SK-N-SH treated with all-trans-retinoic acid at 6 μM for 48 hours (cell line): ENCODE results near the gene USH2A.

Source experiments
- ATAC-seq: fragments of 200-7000 bp; cut with Tn5 transposase; 3 replicates; pipeline ENCODE4 v1.9.1; 2020; ENCODE audit warnings: mild to moderate bottlenecking, moderate library complexity
- ARNTL ChIP-seq: fragments of 450-650 bp; formaldehyde crosslinking; IDR thresholded peaks from 2 replicates; pipeline ENCODE4 v1.5.0; 2020; ENCODE audit warnings: low read depth, mild to moderate bottlenecking, moderate library complexity, borderline replicate concordance
- BACH2 ChIP-seq: fragments of 250-450 bp; sonication (Bioruptor Pico); IDR thresholded peaks from 2 replicates; pipeline ENCODE4 v1.9.0; 2021; ENCODE audit warnings: mild to moderate bottlenecking, borderline replicate concordance
- CSDC2 ChIP-seq: fragments of 250-450 bp; sonication (Bioruptor Pico); IDR thresholded peaks from 2 replicates; pipeline ENCODE4 v1.5.0; 2020; ENCODE audit warnings: mild to moderate bottlenecking, moderate library complexity
- ESRRG ChIP-seq: fragments of 250-450 bp; sonication (Bioruptor Pico); IDR thresholded peaks from 2 replicates; pipeline ENCODE4 v1.6.1; 2021; ENCODE audit warnings: mild to moderate bottlenecking
- GLIS3 ChIP-seq: fragments of 250-450 bp; sonication (Bioruptor Pico); IDR thresholded peaks from 2 replicates; pipeline ENCODE4 v1.5.0; 2020; ENCODE audit warnings: mild to moderate bottlenecking, moderate library complexity
- ISL1 ChIP-seq: fragments of 250-450 bp; sonication (Bioruptor Pico); IDR thresholded peaks from 2 replicates; pipeline ENCODE4 v2.1.2; 2022; ENCODE audit warnings: mild to moderate bottlenecking, moderate library complexity
- OSR1 ChIP-seq: fragments of 250-450 bp; sonication (Bioruptor Pico); IDR thresholded peaks from 2 replicates; pipeline ENCODE4 v1.8.0; 2022; ENCODE audit warnings: moderate library complexity, mild to moderate bottlenecking, inconsistent platforms
- PATZ1 ChIP-seq: fragments of 250-450 bp; sonication (Bioruptor Pico); IDR thresholded peaks from 2 replicates; pipeline ENCODE4 v1.8.0; 2020; ENCODE audit warnings: mild to moderate bottlenecking, moderate library complexity, borderline replicate concordance
- PPARA ChIP-seq: fragments of 250-450 bp; sonication (Bioruptor Pico); IDR thresholded peaks from 2 replicates; pipeline ENCODE4 v1.5.0; 2020; ENCODE audit warnings: mild to moderate bottlenecking, borderline replicate concordance
- RARB ChIP-seq: fragments of 250-450 bp; sonication (Bioruptor Pico); IDR thresholded peaks from 2 replicates; pipeline ENCODE4 v1.8.0; 2021; ENCODE audit warnings: mild to moderate bottlenecking, moderate library complexity
- TCF4 ChIP-seq: fragments of 250-450 bp; sonication (Bioruptor Pico); IDR thresholded peaks from 2 replicates; pipeline ENCODE4 v1.8.0; 2021; ENCODE audit warnings: mild to moderate bottlenecking, moderate library complexity, borderline replicate concordance
- TOX ChIP-seq: fragments of 250-450 bp; sonication (Bioruptor Pico); IDR thresholded peaks from 2 replicates; pipeline ENCODE4 v1.8.0; 2021; ENCODE audit warnings: mild to moderate bottlenecking, moderate library complexity, borderline replicate concordance
- TSHZ2 ChIP-seq: fragments of 250-450 bp; sonication (Bioruptor Pico); IDR thresholded peaks from 2 replicates; pipeline ENCODE4 v1.5.0; 2020; ENCODE audit warnings: mild to moderate bottlenecking, moderate library complexity
- ZC3H10 ChIP-seq: fragments of 250-450 bp; sonication (Bioruptor Pico); IDR thresholded peaks from 2 replicates; pipeline ENCODE4 v1.5.1; 2021; ENCODE audit warnings: mild to moderate bottlenecking, moderate library complexity
- ZFP3 ChIP-seq: fragments of 250-450 bp; sonication (Bioruptor Pico); IDR thresholded peaks from 2 replicates; pipeline ENCODE4 v1.5.0; 2020; ENCODE audit warnings: mild to moderate bottlenecking, moderate library complexity
- ZFP30 ChIP-seq: fragments of 450-650 bp; formaldehyde crosslinking; IDR thresholded peaks from 2 replicates; pipeline ENCODE4 v1.5.0; 2022; ENCODE audit warnings: mild to moderate bottlenecking, moderate library complexity
- ZNF70 ChIP-seq: fragments of 450-650 bp; formaldehyde crosslinking; IDR thresholded peaks from 2 replicates; pipeline ENCODE4 v1.5.0; 2020; ENCODE audit warnings: mild to moderate bottlenecking, moderate library complexity
- ZNF8 ChIP-seq: fragments of 450-650 bp; formaldehyde crosslinking; IDR thresholded peaks from 2 replicates; pipeline ENCODE4 v1.5.0; 2020; ENCODE audit warnings: mild to moderate bottlenecking, moderate library complexity
- TF ChIP-seq, protein P1 (sequence below): fragments of 250-450 bp; sonication (Bioruptor Pico); IDR thresholded peaks from 2 replicates; pipeline ENCODE4 v1.5.1; 2021; ENCODE audit warnings: mild to moderate bottlenecking, moderate library complexity
- TF ChIP-seq, protein P2 (sequence below): fragments of 250-450 bp; sonication (Bioruptor Pico); IDR thresholded peaks from 2 replicates; pipeline ENCODE4 v1.5.1; 2020; ENCODE audit warnings: low read depth, mild to moderate bottlenecking, moderate library complexity

The USH2A gene

DNA sequence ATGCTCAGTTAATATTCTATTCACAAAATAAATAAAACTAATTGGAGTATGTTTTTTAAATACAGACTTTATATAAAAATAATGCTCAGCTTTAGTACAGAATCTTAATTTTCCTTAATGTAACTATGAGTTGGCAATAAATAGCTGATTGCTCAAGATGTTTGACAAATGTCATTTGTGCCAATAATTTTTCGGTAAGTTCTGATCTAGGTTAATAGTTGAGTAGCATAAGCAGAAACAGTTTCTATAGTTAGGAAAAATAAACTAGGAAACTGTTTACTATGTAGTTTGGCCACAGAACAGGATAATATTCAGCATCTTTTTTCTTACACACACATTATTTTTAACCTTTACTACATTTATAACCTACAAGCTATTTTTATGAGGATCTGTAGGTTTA, 815.8 kb downstream of the USH2A start:
- no peak for TF ChIP-seq GLIS3 (CRISPR knock-in tag)
- no peak for TF ChIP-seq OSR1 (CRISPR knock-in tag)
- TF ChIP-seq BACH2 (CRISPR knock-in tag): no peak
- no peak for TF ChIP-seq CSDC2
- TF ChIP-seq ZFP3: no peak
- TF ChIP-seq ZC3H10 (CRISPR knock-in tag): no peak
- no peak for TF ChIP-seq ARNTL (CRISPR knock-in tag)
- TF ChIP-seq, protein P1, sequence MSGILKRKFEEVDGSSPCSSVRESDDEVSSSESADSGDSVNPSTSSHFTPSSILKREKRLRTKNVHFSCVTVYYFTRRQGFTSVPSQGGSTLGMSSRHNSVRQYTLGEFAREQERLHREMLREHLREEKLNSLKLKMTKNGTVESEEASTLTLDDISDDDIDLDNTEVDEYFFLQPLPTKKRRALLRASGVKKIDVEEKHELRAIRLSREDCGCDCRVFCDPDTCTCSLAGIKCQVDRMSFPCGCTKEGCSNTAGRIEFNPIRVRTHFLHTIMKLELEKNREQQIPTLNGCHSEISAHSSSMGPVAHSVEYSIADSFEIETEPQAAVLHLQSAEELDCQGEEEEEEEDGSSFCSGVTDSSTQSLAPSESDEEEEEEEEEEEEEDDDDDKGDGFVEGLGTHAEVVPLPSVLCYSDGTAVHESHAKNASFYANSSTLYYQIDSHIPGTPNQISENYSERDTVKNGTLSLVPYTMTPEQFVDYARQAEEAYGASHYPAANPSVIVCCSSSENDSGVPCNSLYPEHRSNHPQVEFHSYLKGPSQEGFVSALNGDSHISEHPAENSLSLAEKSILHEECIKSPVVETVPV (CRISPR knock-in tag): no peak
- no peak for TF ChIP-seq PATZ1 (CRISPR knock-in tag)
- no peak for TF ChIP-seq ESRRG (CRISPR knock-in tag)
- no peak for TF ChIP-seq ISL1
- no peak for ATAC-seq

- TF ChIP-seq RARB (CRISPR knock-in tag) (no peak), ARNTL (CRISPR knock-in tag) (no peak), PATZ1 (CRISPR knock-in tag) (no peak), TSHZ2 (CRISPR knock-in tag) (no peak), ESRRG (CRISPR knock-in tag) (no peak), ZFP30 (CRISPR knock-in tag) (no peak), TOX (CRISPR knock-in tag) (no peak), BACH2 (CRISPR knock-in tag) (no peak), PPARA (no peak), ZFP3 (no peak), ZNF70 (CRISPR knock-in tag) (no peak), ZNF8 (CRISPR knock-in tag) (no peak)
- TF ChIP-seq, protein P1 (CRISPR knock-in tag): no peak
- TF ChIP-seq, protein P2, sequence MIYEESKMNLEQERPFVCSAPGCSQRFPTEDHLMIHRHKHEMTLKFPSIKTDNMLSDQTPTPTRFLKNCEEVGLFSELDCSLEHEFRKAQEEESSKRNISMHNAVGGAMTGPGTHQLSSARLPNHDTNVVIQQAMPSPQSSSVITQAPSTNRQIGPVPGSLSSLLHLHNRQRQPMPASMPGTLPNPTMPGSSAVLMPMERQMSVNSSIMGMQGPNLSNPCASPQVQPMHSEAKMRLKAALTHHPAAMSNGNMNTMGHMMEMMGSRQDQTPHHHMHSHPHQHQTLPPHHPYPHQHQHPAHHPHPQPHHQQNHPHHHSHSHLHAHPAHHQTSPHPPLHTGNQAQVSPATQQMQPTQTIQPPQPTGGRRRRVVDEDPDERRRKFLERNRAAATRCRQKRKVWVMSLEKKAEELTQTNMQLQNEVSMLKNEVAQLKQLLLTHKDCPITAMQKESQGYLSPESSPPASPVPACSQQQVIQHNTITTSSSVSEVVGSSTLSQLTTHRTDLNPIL (CRISPR knock-in tag): no peak
- peak; percentile 79 for ATAC-seq
These were observed 816.6 kb downstream of the USH2A start for GRCh38 chr1:215606564-215607168.

- no peak for ATAC-seq
- TF ChIP-seq ISL1 (no peak), BACH2 (CRISPR knock-in tag) (no peak), PATZ1 (CRISPR knock-in tag) (no peak), ZFP30 (CRISPR knock-in tag) (no peak), ZC3H10 (CRISPR knock-in tag) (no peak), TOX (CRISPR knock-in tag) (no peak), ZFP3 (no peak), GLIS3 (CRISPR knock-in tag) (no peak), TCF4 (CRISPR knock-in tag) (no peak), OSR1 (CRISPR knock-in tag) (no peak)
- TF ChIP-seq, protein P1 (CRISPR knock-in tag): no peak
These were observed 817.2 kb downstream of the USH2A start for GRCh38 chr1:215606036-215606435.
